ENCODE results near the gene BARHL1.
A peak's percentile ranks its signal among the peaks of the same experiment; 100 is the strongest.

Gene BARHL1

GRCh38 chr9:132622159-132622558 is 39.8 kb downstream of the BARHL1 start:
- Histone ChIP-seq H3K23ac (ENCODE audit: low read length in 2 of 2) (no peak overlapping the region), H3K9me3 (ENCODE audit: control insufficient read depth, low read length) (no peaks in the 10 kb centered on the region), H3K27me3 (ENCODE audit: control insufficient read depth in 1 of 2, insufficient read depth in 1 of 2, low read length in 2 of 2) (no peaks in the 10 kb centered on the region), H2AFZ (ENCODE audit: low read depth, low read length) (no peak overlapping the region), H2BK120ac (ENCODE audit: low read depth, low read length) (no peak overlapping the region), H3K14ac (ENCODE audit: low read length in 2 of 2) (no peak overlapping the region), H3K4me1 (ENCODE audit: control insufficient read depth, insufficient read depth, low read depth, low read length) (peaks cover 2% of the 10 kb centered on the region), H3K4ac (ENCODE audit: low read depth in 1 of 2, low read length in 2 of 2) (no peak overlapping the region), H3K27ac (ENCODE audit: low read length, poor library complexity, severe bottlenecking) (no peak overlapping the region), H3K4me3 (ENCODE audit: insufficient read depth in 1 of 2, low read depth in 1 of 2, low read length in 2 of 2) (no peak overlapping the region), H2AK5ac (ENCODE audit: low read length, severe bottlenecking) (no peak overlapping the region), H4K8ac (ENCODE audit: low read length) (no peak overlapping the region), H3K79me1 (replicated peaks; ENCODE audit: low read length, poor library complexity, severe bottlenecking) (peaks cover 3% of the 10 kb centered on the region), H2BK12ac (ENCODE audit: low read length in 2 of 2) (no peak overlapping the region), H3K18ac (ENCODE audit: low read depth in 1 of 2, low read length in 2 of 2) (no peak overlapping the region), H2BK15ac (ENCODE audit: low read depth, poor library complexity, severe bottlenecking) (no peak overlapping the region), H4K91ac (ENCODE audit: low read length) (no peak overlapping the region), H3K36me3 (ENCODE audit: control insufficient read depth in 1 of 2, insufficient read depth in 2 of 2, low read depth in 1 of 2, low read length in 2 of 2) (peaks cover 29 to 77% of the 10 kb centered on the region in 2 experiments), H3K4me2 (ENCODE audit: low read length, poor library complexity, severe bottlenecking) (no peak overlapping the region), H2BK5ac (ENCODE audit: low read depth, low read length, poor library complexity, severe bottlenecking) (no peak overlapping the region), H3K9ac (ENCODE audit: low read length) (no peak overlapping the region)
- WGBS, result 34% methylated on average over 5 of the region's 5 CpGs
- peak; percentile 83 for DNase-seq

GRCh38 chr9:132626285-132626684 is 43.9 kb downstream of the BARHL1 start:
- Histone ChIP-seq H3K4me2 (ENCODE audit: low read length, poor library complexity, severe bottlenecking) (no peak overlapping the region), H3K4ac (ENCODE audit: low read depth in 1 of 2, low read length in 2 of 2) (no peak overlapping the region), H2BK12ac (ENCODE audit: low read length in 2 of 2) (no peak overlapping the region), H3K36me3 (ENCODE audit: control insufficient read depth in 1 of 2, insufficient read depth in 2 of 2, low read depth in 1 of 2, low read length in 2 of 2) (peaks cover 46 to 88% of the 10 kb centered on the region in 2 experiments), H3K27me3 (ENCODE audit: control insufficient read depth in 1 of 2, insufficient read depth in 1 of 2, low read length in 2 of 2) (no peaks in the 10 kb centered on the region), H3K4me3 (ENCODE audit: insufficient read depth in 1 of 2, low read depth in 1 of 2, low read length in 2 of 2) (no peak overlapping the region), H4K91ac (ENCODE audit: low read length) (no peak overlapping the region), H2BK15ac (ENCODE audit: low read depth, poor library complexity, severe bottlenecking) (no peak overlapping the region), H3K27ac (ENCODE audit: low read length, poor library complexity, severe bottlenecking) (no peak overlapping the region), H3K18ac (ENCODE audit: low read depth in 1 of 2, low read length in 2 of 2) (no peak overlapping the region), H2AFZ (ENCODE audit: low read depth, low read length) (no peak overlapping the region), H3K79me1 (replicated peaks; ENCODE audit: low read length, poor library complexity, severe bottlenecking) (peaks cover 4% of the 10 kb centered on the region), H3K14ac (ENCODE audit: low read length in 2 of 2) (no peak overlapping the region), H2BK5ac (ENCODE audit: low read depth, low read length, poor library complexity, severe bottlenecking) (no peak overlapping the region), H2BK120ac (ENCODE audit: low read depth, low read length) (no peak overlapping the region), H3K9me3 (ENCODE audit: control insufficient read depth, low read length) (no peaks in the 10 kb centered on the region), H4K8ac (ENCODE audit: low read length) (no peak overlapping the region), H3K23ac (ENCODE audit: low read length in 2 of 2) (no peak overlapping the region), H3K4me1 (ENCODE audit: control insufficient read depth, insufficient read depth, low read depth, low read length) (peaks cover 5% of the 10 kb centered on the region), H3K9ac (ENCODE audit: low read length) (no peak overlapping the region), H2AK5ac (ENCODE audit: low read length, severe bottlenecking) (no peak overlapping the region)
- WGBS, result 97% methylated on average over 5 of the region's 5 CpGs
- no peak for DNase-seq

- Histone ChIP-seq H2BK15ac (ENCODE audit: low read depth, poor library complexity, severe bottlenecking) (no peak overlapping the region), H2AFZ (ENCODE audit: low read depth, low read length) (no peak overlapping the region), H3K4me3 (ENCODE audit: insufficient read depth in 1 of 2, low read depth in 1 of 2, low read length in 2 of 2) (no peak overlapping the region), H3K36me3 (ENCODE audit: control insufficient read depth in 1 of 2, insufficient read depth in 2 of 2, low read depth in 1 of 2, low read length in 2 of 2) (peaks cover 46 to 83% of the 10 kb centered on the region in 2 experiments), H3K9ac (ENCODE audit: low read length) (no peak overlapping the region), H2BK5ac (ENCODE audit: low read depth, low read length, poor library complexity, severe bottlenecking) (no peak overlapping the region), H3K18ac (ENCODE audit: low read depth in 1 of 2, low read length in 2 of 2) (no peak overlapping the region), H3K4me2 (ENCODE audit: low read length, poor library complexity, severe bottlenecking) (no peak overlapping the region), H3K14ac (ENCODE audit: low read length in 2 of 2) (no peak overlapping the region), H3K4me1 (ENCODE audit: control insufficient read depth, insufficient read depth, low read depth, low read length) (peaks cover 9% of the 10 kb centered on the region), H3K79me1 (replicated peaks; ENCODE audit: low read length, poor library complexity, severe bottlenecking) (peaks cover 4% of the 10 kb centered on the region), H3K27me3 (ENCODE audit: control insufficient read depth in 1 of 2, insufficient read depth in 1 of 2, low read length in 2 of 2) (no peaks in the 10 kb centered on the region), H4K8ac (ENCODE audit: low read length) (no peak overlapping the region), H3K9me3 (ENCODE audit: control insufficient read depth, low read length) (no peaks in the 10 kb centered on the region), H2BK120ac (ENCODE audit: low read depth, low read length) (no peak overlapping the region), H3K4ac (ENCODE audit: low read depth in 1 of 2, low read length in 2 of 2) (no peak overlapping the region), H3K27ac (ENCODE audit: low read length, poor library complexity, severe bottlenecking) (no peak overlapping the region), H2AK5ac (ENCODE audit: low read length, severe bottlenecking) (no peak overlapping the region), H2BK12ac (ENCODE audit: low read length in 2 of 2) (no peak overlapping the region), H3K23ac (ENCODE audit: low read length in 2 of 2) (no peak overlapping the region), H4K91ac (ENCODE audit: low read length) (no peak overlapping the region)
- WGBS, result 80% methylated on average over 6 of the region's 7 CpGs
- DNase-seq, result no peak
Measured at GRCh38 chr9:132627106-132627505, 44.7 kb downstream of the BARHL1 start.

- no peak overlapping the region for H3K4me3 ChIP-seq (ENCODE audit: insufficient read depth in 1 of 2, low read depth in 1 of 2, low read length in 2 of 2)
- no peak overlapping the region for H4K8ac ChIP-seq (ENCODE audit: low read length)
- H3K14ac ChIP-seq (ENCODE audit: low read length in 2 of 2), result no peak overlapping the region
- no peak overlapping the region for H2BK120ac ChIP-seq (ENCODE audit: low read depth, low read length)
- H2BK12ac ChIP-seq (ENCODE audit: low read length in 2 of 2), result no peak overlapping the region
- H3K4me2 ChIP-seq (ENCODE audit: low read length, poor library complexity, severe bottlenecking), result no peak overlapping the region
- no peaks in the 10 kb centered on the region for H3K9me3 ChIP-seq (ENCODE audit: control insufficient read depth, low read length)
- no peak overlapping the region for H3K18ac ChIP-seq (ENCODE audit: low read depth in 1 of 2, low read length in 2 of 2)
- no peak overlapping the region for H2AK5ac ChIP-seq (ENCODE audit: low read length, severe bottlenecking)
- H3K23ac ChIP-seq (ENCODE audit: low read length in 2 of 2), result no peak overlapping the region
- no peak overlapping the region for H3K4ac ChIP-seq (ENCODE audit: low read depth in 1 of 2, low read length in 2 of 2)
- 93% methylated on average over 11 of the region's 11 CpGs for WGBS
- peaks cover 9% of the 10 kb centered on the region for H3K4me1 ChIP-seq (ENCODE audit: control insufficient read depth, insufficient read depth, low read depth, low read length)
- H3K27ac ChIP-seq (ENCODE audit: low read length, poor library complexity, severe bottlenecking), result no peak overlapping the region
- no peaks in the 10 kb centered on the region for H3K27me3 ChIP-seq (ENCODE audit: control insufficient read depth in 1 of 2, insufficient read depth in 1 of 2, low read length in 2 of 2)
- H3K79me1 ChIP-seq (replicated peaks; ENCODE audit: low read length, poor library complexity, severe bottlenecking), result peaks cover 4% of the 10 kb centered on the region
- no peak for DNase-seq
- no peak overlapping the region for H4K91ac ChIP-seq (ENCODE audit: low read length)
- peaks cover 43 to 78% of the 10 kb centered on the region in 2 experiments for H3K36me3 ChIP-seq (ENCODE audit: control insufficient read depth in 1 of 2, insufficient read depth in 2 of 2, low read depth in 1 of 2, low read length in 2 of 2)
- no peak overlapping the region for H2BK15ac ChIP-seq (ENCODE audit: low read depth, poor library complexity, severe bottlenecking)
- no peak overlapping the region for H2AFZ ChIP-seq (ENCODE audit: low read depth, low read length)
- no peak overlapping the region for H3K9ac ChIP-seq (ENCODE audit: low read length)
- H2BK5ac ChIP-seq (ENCODE audit: low read depth, low read length, poor library complexity, severe bottlenecking), result no peak overlapping the region
Measured at GRCh38 chr9:132627594-132627993, 45.2 kb downstream of the BARHL1 start.

Data from mesenchymal stem cell (in vitro differentiated cells and primary cell).